Loucy (cell line): ENCODE data around the gene KLHL35.

ENCODE experiments used
- EZH2phosphoT487 ChIP-seq: fragments of 200-600 bp; IDR thresholded peaks from 2 replicates; pipeline ENCODE4 v1.6.1; 2018; ENCODE audit warnings: antibody characterized with exemption, mild to moderate bottlenecking, moderate library complexity, borderline replicate concordance
- TF ChIP-seq, protein P1 (sequence below): fragments of 200-600 bp; sonication (generic); conservative IDR thresholded peaks from 2 replicates; pipeline ENCODE4 v1.5.1; 2014; ENCODE audit warnings: mild to moderate bottlenecking, antibody characterized with exemption, low read length

DNA sequence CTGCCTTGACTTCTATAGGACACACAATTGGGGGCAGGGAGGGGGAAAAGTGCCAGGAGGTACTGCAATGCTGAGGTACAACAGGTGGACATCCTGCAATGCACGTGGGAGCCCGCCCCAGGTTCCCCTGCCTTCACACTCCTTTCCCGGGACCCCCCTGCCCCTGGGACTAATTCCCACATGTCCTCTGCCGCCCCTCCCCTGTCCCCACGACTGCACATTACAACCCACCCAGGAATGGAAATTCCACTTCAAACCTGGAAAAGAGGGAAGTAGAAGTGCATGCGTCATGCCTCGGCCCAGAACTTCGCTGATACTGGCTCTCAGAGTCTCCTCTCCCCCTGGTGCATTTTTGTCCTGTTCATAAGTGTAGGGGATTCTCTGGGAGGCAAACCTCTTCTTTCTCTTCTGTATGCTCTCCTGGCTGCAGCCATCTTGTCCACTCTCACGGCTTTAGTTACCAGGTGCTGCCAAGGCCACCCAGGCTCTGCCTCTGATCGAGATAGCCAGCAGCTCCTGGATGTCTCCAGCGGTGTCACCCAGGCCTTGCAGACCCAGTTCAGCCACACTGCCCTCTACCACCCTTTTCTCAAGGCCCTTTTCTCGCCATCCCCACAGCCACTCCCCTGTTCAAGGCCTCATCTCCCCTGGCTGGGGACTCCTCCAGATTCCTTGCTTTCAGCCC lies 49.1 kb upstream of the KLHL35 start:
- TF ChIP-seq, protein P1, sequence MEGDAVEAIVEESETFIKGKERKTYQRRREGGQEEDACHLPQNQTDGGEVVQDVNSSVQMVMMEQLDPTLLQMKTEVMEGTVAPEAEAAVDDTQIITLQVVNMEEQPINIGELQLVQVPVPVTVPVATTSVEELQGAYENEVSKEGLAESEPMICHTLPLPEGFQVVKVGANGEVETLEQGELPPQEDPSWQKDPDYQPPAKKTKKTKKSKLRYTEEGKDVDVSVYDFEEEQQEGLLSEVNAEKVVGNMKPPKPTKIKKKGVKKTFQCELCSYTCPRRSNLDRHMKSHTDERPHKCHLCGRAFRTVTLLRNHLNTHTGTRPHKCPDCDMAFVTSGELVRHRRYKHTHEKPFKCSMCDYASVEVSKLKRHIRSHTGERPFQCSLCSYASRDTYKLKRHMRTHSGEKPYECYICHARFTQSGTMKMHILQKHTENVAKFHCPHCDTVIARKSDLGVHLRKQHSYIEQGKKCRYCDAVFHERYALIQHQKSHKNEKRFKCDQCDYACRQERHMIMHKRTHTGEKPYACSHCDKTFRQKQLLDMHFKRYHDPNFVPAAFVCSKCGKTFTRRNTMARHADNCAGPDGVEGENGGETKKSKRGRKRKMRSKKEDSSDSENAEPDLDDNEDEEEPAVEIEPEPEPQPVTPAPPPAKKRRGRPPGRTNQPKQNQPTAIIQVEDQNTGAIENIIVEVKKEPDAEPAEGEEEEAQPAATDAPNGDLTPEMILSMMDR: no peak
- TF ChIP-seq EZH2phosphoT487: no peak
